Fibroblast of skin of left biceps (primary cell): Measurements from ENCODE around the gene ADRB2.

ENCODE experiments used
- DNase-seq, 2 experiments: peaks; one replicate each; pipeline ENCODE4 v3.0.0-alpha.2; 2013; ENCODE audit warnings: low read depth in 2 of 2

ADRB2 gene

DNA sequence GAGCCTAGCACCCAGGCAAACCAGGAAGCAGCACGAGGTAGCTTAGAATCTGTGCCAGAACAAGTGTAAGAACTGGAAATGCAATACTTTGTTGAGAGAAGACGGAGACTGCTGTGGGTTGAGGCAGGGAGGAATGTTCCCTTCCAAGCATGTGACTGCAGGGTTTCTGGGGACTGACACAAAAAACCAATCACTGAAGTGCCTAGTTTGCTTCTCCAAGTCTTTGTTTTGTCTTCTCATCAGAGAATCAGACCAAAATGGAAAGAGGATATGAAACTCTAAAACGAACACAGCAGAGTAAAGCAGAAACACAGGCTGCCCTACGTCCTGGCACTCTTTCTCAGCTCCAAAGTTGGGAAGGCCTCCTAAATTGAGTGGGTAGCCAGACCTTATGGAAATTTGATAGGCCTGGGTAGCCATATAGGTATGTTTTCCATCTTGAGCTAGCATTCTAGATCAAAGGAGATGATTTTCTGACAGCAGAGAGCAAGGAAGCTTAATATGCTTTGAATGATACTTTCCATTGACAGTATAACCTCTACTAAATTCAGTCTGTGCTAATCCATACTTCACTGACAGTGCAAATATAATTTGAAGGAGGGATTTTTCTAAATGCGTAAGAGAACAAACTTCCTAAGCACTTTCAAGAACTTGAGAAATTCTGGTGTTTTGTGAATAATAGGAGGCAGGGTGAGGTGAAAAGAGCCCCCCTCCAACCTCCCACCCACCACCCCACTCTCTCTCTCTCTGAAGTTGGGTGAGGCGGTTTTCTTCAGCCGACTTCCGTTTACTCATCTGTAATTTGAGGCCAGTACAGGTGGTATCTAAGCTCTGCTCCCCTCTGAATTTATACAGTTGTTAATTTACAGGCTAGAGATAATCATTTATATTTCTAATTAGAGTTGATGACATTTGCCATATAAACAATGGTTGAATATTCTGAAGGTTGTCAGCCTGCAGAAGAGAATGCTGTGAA lies 5.5 kb downstream of the ADRB2 start:
- no peak for DNase-seq

DNA sequence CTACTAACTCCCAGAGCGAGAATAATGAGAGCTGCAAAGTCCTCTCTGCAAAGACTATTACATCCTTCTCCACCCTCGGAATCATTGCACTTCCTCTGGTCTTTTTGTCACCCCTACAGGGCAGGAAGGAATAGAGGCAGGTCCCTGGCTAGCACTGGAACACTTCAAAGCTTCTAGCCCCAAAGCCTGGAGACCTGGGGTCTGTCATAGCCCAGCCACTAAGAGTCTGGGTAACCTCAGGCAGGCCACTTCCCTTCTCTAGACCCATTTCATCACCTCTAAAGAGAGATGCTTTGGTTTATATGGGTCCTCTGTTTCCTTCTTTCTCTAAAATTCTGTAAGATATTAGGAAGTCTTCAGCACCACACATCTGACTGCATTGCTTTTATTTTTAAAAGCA lies 6.7 kb downstream of the ADRB2 start:
- no peak for DNase-seq

DNA sequence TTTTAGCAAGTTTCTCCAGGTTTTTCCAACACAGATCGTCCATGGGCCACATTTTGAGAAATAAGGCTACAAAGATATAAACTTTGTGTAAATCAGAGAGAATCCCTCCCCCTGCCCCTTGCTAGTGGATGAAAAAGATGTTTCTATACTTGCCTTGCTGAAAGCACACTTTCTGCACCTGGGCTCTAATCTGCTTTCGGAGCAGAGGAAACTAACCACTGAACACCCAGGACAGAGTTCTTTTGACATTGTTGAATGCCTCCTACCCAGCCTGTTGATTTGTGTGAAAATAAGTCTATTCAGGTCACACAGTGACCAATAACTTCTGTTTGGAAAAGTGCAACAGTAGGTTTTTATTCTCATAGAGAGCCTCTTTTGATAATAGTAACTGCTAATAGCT lies 7.5 kb downstream of the ADRB2 start:
- no peak for DNase-seq

DNA sequence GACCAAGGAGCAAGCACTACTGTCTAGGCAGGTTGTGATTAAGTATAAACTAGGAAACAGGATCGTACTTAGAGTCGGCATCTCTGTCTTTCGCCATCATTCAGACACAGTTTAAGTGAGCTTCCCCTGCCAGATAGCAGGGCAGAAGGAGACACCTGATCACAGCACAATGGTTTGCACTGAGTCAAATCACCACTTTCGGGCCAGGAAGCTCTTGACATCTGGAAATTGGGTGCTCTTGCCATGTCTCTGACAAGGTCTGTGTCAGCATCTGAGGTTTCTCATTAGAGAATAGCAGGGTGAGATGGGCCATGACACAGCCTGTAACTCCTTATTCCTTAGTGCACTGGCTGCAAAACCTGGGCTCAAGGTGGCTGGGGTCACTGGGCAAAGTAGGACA lies 8.3 kb downstream of the ADRB2 start:
- no peak for DNase-seq

DNA sequence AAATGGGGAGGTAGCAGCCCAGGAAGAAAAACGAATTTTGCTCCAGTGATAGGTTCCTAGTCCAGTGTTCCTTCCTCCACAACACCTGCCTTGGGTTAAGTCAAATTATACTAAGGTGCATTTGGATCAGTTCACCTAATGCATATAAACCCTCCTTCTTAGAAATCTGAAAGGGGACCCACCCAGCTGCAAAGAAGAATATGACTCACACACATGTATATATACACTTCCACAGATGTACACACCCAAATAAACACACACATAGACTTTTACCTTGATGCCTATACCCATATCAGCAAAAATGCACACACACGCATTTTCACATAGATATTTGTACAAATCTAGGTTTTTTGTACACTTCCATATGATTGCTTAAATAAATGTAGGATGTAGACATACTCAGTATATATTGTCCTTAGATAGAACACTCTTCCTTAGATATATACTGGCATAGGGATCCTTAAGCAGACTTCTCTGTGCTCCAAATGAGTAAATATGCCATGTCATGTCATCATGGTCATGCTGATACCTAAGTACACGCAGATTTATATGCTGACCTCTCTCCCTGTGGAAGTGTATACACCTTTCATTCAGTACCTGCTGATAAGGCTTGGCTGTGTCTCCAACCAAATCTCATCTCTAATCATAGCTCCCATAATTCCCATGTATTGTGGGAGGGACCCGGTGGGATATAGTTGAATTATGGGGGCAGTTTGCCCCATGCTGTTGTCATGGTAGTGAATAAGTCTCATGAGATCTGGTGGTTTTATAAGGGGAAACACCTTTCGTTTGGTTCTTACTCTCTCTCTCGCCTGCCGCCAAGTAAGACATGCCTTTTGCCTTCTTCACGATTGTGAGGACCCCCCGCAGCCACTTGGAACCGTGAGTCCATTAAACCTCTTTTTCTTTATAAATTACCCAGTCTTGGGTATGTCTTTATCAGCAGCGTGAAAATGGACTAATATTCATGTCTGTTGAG lies 10.2 kb downstream of the ADRB2 start:
- no peak for DNase-seq

DNA sequence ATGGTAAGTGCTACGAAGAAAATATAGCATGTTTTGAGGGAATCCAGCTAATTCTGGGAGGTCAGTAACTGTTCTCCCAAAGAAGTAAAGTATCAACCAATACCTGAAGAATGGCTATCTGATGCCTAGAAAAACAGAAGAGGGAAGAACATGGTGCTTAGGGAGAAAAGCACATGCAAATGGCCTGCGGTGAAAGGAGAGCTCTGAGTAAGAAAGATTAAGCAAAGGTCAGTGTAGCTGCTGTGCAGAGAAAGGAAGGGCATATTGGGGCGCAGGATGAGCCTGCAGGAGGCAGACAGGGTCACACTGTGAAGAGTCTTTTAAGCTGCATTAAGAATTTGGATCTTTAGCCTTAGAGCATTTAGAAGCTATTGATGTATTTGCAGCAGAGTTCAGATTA lies 11.0 kb downstream of the ADRB2 start:
- no peak for DNase-seq

DNA sequence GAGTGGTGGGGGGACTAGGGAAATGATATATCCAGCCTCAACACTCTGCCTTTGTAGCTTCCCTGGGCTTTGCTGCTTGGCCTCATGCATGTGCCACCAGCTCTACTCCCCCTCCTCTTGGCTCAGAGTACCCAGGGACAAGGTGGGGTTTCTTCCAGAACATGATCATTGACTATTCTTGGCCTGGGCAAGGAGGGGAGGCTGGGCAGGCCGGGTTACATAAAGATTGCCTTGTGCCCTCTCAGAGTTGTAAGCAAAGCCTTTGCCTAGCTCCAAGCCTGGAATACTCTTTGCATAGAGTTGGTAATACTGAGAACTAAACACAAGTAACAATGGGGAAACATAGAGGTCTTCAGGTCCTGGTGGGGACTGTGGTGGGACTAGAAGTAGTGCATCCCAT lies 11.9 kb downstream of the ADRB2 start:
- DNase-seq = no peak

DNA sequence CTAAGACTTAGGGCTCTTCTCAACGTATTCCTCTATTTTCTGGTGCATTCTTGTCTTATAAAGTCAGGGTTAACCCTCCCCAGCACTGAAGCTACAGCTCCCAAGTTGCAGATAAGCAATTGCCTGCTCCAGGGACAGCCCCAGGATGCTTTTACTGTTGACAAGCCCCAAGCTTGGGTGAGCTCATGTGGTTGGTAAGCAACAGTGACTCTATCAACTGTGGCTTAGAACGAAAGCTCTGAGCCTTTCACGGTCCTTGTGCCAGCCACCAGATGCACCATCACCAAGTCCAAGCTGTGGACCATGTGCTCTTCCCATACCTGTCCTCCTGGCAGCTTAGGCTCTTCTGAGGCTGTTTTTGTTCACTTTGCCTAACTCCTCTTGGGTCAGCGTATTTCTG lies 13.5 kb downstream of the ADRB2 start:
- DNase-seq = no peak

DNA sequence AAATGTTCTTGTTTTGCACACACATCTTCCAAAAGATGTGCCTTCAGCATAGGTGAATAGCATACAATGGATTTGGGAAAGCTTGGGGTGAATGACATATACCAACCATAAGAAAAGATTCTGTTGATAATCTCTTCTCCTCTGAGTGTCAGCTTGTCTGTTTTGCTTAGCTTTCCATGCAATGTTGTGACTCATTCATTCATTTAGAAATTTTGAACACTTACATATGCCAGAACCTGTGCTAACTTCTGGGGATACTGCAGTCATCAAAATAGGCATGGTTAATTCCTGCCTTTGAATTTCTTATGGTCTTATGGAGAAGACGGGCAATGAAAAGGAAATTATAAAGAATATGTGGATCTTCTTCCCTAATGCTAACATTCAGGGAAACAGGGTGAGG lies 14.1 kb downstream of the ADRB2 start:
- no peak for DNase-seq

DNA sequence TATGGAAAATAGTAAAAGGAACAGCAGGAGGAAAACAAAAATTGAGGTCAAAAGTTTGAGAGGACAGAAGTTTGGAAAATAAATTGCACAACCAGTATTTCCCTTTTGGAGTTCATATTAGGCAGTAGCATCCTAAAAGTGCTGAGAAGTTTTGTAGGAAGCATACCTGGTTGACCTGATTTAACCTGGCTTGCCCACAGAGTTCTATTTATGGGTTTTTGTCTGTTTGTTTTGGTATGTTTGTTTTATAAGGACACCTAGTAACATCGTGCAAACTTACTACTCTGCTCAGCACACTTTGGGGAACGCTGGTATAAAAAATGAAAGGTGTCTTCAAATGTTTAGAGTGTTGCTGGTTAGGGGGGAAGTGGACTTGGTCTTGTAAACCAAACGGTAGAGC lies 15.1 kb downstream of the ADRB2 start:
- DNase-seq = no peak

DNA sequence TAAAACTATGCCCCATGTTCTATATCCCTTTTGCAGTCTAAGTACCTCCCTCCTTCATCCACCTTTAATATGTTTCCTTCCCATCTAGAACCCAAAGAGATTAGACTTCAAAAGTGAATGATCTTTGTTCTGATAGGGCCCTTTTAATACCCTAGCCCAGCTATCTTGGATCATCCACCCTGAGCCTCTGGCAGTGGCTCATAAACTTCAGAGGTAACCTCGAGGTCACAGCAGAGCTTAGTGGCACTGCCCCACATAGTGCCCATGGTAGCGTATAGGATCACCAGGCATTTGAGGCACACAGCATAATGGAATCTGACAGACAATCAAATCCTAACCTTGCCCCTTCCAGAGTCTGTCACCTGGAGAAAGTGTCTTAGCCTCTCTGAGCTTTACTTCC lies 15.8 kb downstream of the ADRB2 start:
- no peak for DNase-seq

DNA sequence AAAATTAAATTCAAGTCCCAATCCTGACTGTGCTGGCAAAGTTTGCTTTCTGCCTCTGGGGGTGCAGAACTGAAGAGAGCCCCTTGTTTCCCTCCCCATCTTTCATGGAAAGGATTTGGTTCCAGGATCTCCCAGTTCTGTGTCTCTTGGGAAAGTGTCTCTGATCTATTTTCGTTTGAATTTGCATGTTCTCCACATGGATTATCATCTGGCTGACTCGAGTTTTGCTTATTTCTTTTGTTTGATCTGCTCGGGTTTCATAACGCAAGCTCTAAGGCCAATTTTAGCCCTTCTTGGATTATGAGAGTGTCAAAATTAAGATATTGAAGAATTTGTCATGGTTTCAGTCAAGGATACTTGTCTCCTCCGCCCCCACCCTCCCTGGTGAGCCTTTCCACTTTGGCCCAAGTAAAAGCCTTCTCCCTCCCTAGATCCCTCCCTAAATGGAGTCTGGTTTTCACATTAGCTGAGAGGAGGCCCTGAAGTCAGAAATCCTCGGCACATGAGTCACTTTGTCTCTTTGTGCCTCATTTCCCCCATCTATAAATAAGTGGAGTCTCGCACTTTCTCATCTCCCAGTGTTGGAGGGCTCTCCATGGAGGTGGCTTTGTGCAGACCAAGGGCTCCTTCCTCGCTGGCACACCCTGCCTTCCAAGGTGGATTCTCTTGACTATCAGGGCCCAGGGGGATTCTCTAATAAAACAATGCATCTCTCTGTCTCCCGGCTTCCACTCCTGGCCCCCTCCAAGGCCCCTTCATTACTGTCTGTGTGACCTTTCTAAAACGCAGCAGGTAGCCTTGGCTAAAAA lies 17.3 kb downstream of the ADRB2 start:
- no peak for DNase-seq

DNA sequence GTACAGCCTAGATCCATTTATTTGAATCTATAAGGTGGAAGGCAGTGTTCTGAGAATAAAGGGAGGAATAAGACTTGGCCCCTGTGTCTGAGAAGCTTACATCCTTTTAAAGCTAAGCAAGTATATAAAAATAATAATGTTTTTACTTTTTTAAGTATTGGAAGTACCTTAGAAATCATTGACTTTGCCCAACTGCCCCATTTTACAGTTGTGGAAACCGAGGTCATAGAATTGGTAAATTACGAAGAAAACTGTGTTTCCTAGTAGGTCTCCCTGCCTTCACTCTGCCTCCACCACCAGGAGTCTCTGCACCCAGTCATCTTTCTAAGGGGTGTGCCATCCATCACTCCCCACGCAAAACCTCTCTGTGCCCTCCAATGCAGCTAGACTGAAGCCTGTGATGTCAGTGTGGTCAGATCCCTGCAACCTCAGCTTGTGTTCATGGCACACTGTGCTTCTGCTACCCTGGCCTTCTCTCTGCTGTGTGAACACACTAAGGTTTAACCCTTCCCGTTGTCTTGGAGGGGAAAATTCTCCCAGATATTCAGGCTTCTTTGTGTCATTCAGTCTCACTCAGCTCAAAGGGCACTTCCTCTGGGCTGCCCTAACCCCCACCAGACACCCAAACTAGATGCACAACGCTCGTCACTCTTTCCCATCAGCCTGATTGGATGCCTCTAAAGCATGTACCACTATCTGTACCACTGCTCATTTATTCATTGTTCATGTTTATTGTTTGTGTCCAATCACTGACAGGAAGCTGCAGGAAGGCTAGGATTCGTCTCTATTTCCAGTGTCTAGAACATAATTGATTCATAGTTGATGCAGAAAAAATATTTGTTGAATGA lies 18.2 kb downstream of the ADRB2 start:
- no peak for DNase-seq

DNA sequence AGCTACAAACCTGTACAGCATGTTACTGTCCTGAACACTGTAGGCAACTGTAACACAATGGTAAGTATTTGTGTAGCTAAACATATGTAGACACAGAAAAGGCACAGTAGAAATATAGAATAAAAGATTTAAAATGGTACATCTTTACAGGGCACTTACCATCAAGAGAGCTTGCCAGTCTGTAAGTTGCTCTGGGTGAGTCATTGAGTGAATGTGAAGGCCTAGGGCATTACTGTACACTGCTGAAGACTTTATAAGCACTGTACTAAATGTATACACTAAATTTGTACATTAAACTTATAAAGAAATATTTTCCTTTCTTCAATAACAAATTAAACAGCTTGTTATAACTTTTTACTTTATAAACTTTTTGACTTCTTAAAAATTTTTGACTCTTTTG lies 20.5 kb downstream of the ADRB2 start:
- DNase-seq = no peak

DNA sequence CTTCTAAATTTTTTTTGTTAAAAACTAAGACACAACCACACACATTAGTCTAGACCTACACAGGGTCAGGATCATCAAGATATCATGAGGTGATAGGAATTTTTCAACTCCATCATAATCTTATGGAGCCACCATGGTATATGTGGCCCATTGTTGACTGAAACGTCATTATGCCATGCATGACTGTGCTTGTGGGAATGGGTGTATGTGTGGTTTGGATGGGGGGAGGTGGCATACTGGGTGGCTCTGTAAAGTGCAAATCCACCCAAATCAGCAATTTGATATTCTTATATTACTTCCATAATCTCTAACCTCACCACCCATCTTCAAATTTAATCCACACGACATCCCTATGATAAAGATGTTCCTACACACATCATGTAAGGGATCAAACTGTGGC lies 21.0 kb downstream of the ADRB2 start:
- no peak for DNase-seq

DNA sequence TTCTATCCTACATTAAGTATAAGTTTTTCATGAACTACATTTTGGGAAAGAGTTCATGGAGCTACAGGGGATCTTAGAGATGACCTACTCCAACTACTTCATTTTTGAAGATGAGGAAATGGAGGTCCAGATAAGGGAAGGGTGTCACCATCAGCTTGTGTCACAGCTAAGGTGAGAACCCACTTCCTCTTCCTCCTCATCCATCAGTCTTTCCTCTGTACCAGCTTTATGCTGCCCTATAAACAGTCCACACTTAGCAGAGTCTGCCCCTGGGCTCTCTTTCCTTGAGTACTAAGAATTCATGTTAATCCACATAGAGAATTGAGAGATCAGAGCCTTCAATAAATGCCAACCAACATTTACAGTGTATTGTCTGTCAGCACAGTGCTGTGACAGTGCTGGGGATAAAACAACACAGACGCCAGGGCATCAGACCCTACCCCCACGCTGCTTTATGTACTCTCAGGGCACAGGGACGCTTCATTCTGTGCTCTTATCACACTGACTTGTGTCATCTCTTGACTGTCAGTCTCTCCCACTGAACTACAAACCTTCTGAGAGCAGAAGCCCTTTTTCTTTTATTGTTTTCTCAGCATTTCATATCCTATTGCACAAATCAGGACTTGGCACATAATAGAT lies 22.1 kb downstream of the ADRB2 start:
- DNase-seq = no peak

DNA sequence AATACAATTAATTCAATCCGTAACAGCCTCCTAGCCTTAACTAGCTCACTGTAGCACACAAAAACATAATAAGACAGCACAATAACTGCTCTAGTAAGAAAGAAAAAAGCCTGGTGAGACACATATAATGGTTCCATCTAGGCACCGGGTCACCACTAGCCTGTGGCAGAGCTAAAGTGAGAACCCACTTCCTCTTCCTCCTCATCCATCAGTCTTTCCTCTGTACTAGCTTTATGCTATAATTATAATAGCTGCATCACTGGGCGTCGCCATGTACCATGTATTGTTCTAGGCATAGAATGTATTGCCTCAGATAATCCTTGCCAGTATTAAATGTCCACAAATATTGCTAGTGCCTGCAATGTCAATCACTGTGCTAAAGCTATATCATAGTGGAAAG lies 23.1 kb downstream of the ADRB2 start:
- no peak for DNase-seq

DNA sequence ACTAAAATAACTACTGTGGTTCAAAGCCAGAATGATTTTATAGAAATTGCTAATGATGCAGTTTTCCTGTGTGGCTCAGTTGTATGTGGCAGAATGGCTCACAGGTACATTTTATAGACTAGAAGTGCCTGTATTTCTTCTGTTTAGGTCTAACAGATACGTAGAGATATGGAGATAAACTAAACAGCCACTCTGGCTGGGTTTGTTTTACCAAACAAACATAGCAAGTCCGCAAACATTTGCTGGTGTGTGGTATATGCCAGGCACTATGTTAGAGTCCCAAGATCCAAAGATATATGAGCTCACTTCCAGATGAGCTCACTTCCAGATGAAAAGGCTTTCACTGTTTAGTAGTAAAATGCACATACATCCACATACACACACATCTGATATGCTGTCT lies 24.4 kb downstream of the ADRB2 start:
- no peak for DNase-seq

DNA sequence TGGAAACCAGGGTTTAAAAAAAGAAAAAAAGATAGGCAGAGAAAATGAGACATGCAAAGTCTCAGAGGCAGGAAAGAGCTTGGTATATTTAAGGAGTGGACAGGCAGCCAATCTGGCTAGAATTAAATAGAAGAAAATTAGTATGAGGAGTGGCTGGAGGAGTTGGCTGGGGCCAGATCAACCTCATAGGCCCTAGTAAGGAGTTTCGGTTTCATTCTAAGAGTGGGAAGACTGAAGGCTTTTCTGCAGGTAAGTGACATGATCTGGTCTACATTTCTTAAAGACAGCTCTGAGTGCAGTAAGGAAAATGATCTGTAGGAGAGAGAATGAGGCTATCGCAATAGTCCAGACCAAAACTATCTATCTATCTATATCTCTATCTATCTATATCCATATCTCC lies 27.5 kb downstream of the ADRB2 start:
- no peak for DNase-seq

DNA sequence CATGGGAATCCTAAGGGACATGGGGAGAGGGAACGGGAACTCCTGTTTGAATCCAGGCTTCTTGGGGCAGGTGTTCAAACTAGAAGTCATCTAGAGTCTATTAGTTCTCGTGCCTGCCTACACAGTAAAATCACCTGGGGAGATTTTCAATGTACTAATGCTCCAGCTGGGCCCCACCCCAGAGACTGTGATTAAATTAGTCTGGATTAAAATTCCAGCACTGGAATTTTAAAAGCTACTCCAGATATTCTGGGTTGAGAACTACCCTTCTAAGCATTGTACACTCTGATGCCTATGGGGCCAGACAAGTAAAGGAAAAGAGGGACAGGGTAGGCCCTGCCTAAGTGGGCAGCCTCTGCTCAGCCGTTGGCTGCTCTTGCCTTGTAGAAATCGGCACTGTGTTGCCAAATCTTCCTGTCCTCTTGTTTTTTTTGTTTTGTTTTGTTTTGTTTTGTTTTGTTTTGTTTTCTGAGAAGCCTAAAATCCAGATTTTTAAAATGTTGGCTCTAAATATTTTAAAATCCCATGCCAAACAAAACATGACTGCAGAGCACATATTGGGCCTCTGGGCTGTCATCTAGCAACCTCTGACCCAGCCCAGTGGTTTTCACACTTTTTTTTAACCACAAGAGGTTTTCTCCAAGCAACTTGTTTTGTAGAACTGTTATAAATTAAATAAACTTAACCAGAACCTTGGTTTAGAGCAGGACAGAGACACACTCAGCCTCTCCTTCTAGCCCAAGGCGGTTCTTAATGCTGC lies 29.0 kb downstream of the ADRB2 start:
- no peak for DNase-seq
